Omental fat pad (tissue), 4 donors: ENCODE data around the gene SLC17A6. TPM values are rescaled to one million over a fixed set of nuclear protein-coding genes. Genes with fewer than 3 reads are reported as not detected.

Source experiments
- ATAC-seq: fragments of 150-250 bp; one replicate; pipeline ENCODE4 v1.9.1; 2016; ENCODE audit warnings: mild to moderate bottlenecking, moderate library complexity; ENCODE audit not compliant: low FRiP score
- DNase-seq: peaks from one replicate; pipeline ENCODE4 v3.0.0-alpha.2; 2019; ENCODE audit warnings: low spot score
- total RNA-seq, 4 donors: library from RNA; depleted of rRNA; stranded (reverse); fragments of >200 nt; gene quantifications; one replicate each; pipeline ENCODE4 v1.1.0, GENCODE V29; 2016
- TF ChIP-seq, protein P1 (sequence below), 3 donors: fragments of 450-650 bp; IDR thresholded peaks; one replicate each; pipeline ENCODE4 v1.5.1; 2016 to 2017; ENCODE audit warnings: antibody characterized with exemption in 3 of 3, mild to moderate bottlenecking in 3 of 3, moderate library complexity in 2 of 3

The SLC17A6 gene
- total RNA-seq, 4 donors from 2014 or later = not detected

DNA sequence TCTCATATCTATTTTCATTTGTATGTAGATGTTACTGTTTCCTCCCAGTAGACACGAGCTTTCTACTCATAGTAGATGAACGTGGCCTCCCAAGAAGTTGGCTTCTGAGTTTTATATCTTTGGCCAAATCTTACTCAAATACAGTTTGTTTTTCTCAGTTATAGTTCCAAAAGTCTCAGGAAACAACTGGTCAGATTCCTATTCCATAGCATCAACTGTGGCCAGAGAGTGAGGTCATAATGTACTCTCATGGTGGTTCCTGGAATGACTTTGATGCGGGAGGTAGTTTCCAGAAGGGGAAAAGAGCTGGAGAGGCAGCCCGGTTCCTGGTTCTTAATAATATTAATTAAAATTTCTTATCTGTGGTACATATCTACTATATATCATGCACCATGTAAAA is 77.3 kb downstream of the SLC17A6 start:
- DNase-seq (no peak), ATAC-seq (no peak)
- TF ChIP-seq, protein P1, sequence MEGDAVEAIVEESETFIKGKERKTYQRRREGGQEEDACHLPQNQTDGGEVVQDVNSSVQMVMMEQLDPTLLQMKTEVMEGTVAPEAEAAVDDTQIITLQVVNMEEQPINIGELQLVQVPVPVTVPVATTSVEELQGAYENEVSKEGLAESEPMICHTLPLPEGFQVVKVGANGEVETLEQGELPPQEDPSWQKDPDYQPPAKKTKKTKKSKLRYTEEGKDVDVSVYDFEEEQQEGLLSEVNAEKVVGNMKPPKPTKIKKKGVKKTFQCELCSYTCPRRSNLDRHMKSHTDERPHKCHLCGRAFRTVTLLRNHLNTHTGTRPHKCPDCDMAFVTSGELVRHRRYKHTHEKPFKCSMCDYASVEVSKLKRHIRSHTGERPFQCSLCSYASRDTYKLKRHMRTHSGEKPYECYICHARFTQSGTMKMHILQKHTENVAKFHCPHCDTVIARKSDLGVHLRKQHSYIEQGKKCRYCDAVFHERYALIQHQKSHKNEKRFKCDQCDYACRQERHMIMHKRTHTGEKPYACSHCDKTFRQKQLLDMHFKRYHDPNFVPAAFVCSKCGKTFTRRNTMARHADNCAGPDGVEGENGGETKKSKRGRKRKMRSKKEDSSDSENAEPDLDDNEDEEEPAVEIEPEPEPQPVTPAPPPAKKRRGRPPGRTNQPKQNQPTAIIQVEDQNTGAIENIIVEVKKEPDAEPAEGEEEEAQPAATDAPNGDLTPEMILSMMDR (IDR thresholded peaks at IDR 0.05) = no peak

DNA sequence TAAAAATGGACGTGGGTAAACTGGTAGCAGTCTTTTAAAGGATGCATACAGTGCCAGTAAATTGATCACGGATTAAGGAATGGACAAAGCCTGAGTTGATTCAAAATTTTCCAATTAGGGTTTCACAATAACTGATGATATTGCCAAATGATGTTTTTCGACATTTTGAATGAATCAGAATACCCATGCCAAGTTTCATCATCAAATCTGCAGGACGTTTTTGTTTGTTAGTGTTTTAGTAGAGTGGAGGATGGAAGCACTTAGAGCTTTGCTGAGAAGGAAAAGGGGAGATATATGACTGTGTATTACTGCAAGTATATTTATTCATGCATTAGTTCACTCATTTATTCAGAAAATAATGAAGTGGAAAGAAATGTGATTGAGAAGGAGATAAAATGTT is 78.3 kb downstream of the SLC17A6 start:
- ATAC-seq (no peak), DNase-seq (no peak)
- TF ChIP-seq, protein P1 (IDR thresholded peaks at IDR 0.05) = no peak

DNA sequence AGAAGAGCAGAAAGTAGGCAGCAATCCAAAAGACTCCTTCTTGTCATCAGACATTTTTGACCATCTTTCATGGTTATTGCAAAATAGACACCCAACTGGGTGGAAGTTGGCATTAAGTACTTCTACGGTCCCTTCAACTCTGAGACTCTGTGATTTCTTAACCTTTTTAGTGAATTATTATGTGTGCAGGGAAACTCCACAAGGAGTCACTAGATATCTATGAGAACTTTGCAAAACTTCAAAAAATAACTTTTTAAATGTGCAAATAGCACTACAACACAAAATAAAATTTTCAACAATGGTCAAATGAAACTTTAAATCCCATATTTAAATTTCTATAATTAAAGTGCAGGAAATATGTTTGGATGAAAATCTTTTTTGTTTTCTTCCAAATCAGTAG is 88.7 kb downstream of the SLC17A6 start:
- ATAC-seq (no peak), DNase-seq (no peak)
- TF ChIP-seq, protein P1 (IDR thresholded peaks at IDR 0.05) = no peak

Other genes starting within 250 kb of the SLC17A6 start
- gene ANO5, start 145.3 kb upstream of the SLC17A6 start, total RNA-seq = 1 to 10 TPM; 1.3 to 3.7 (median 3.2) TPM